Activated CD4-positive, alpha-beta T cell treated with anti-CD3 and anti-CD28 coated beads, Interleukin-2, amount 50 U/mL, for 16 hours (primary cell): ENCODE data around the gene CCDC178.
A peak's percentile ranks its signal among the peaks of the same experiment; 100 is the strongest.
"Not testable (repeated sequence)": the region's sequence is repeated elsewhere in the genome, so short reads cannot be mapped to it uniquely, and the experiment has no call there.

ENCODE experiments used
- DNase-seq: peaks from one replicate; pipeline ENCODE4 v3.0.0-alpha.2; 2020

The CCDC178 gene

GRCh38 chr18:32975501-32975900 lies 465.0 kb downstream of the CCDC178 start:
- DNase-seq, result no peak

- DNase-seq, result no peak
Observed at GRCh38 chr18:32975163-32975436, 465.4 kb downstream of the CCDC178 start.

GRCh38 chr18:32974421-32975162 lies 465.9 kb downstream of the CCDC178 start:
- DNase-seq, result no peak

- no peak for DNase-seq
Observed at GRCh38 chr18:32968248-32968647, 472.3 kb downstream of the CCDC178 start.

- DNase-seq, result no peak
Observed at GRCh38 chr18:32966141-32966540, 474.4 kb downstream of the CCDC178 start.

GRCh38 chr18:32961538-32961937 lies 479.0 kb downstream of the CCDC178 start:
- DNase-seq, result no peak

GRCh38 chr18:32958746-32959145 lies 481.8 kb downstream of the CCDC178 start:
- peak; percentile 1 for DNase-seq

GRCh38 chr18:32956591-32957315 lies 483.8 kb downstream of the CCDC178 start:
- DNase-seq, result no peak

GRCh38 chr18:32952318-32952717 lies 488.2 kb downstream of the CCDC178 start:
- DNase-seq, result not testable (repeated sequence)

GRCh38 chr18:32937597-32937996 lies 502.9 kb downstream of the CCDC178 start:
- DNase-seq, result no peak

GRCh38 chr18:32937066-32937465 lies 503.5 kb downstream of the CCDC178 start:
- DNase-seq, result no peak

GRCh38 chr18:32934201-32934600 lies 506.3 kb downstream of the CCDC178 start:
- no peak for DNase-seq

GRCh38 chr18:32930695-32931301 lies 509.7 kb downstream of the CCDC178 start:
- DNase-seq, result peak; percentile 29

GRCh38 chr18:32929213-32929612 lies 511.3 kb downstream of the CCDC178 start:
- no peak for DNase-seq

GRCh38 chr18:32922951-32923430 lies 517.5 kb downstream of the CCDC178 start:
- no peak for DNase-seq

GRCh38 chr18:32920796-32921787 lies 519.4 kb downstream of the CCDC178 start:
- DNase-seq, result no peak

- DNase-seq, result peak; percentile 24
Observed at GRCh38 chr18:32919799-32920198, 520.7 kb downstream of the CCDC178 start.

GRCh38 chr18:32918692-32919250 lies 521.8 kb downstream of the CCDC178 start:
- no peak for DNase-seq

GRCh38 chr18:32915516-32915915 lies 525.0 kb downstream of the CCDC178 start:
- DNase-seq, result no peak

GRCh38 chr18:32911660-32912284 lies 528.7 kb downstream of the CCDC178 start:
- no peak for DNase-seq

- DNase-seq, result no peak
Observed at GRCh38 chr18:32910694-32911296, 529.7 kb downstream of the CCDC178 start.
